IPS DF 6.9 (cell line): Measurements from ENCODE around the gene CCDC146.
A peak's percentile ranks its signal among the peaks of the same experiment; 100 is the strongest.

Experiments
- DNase-seq: peaks from one replicate; pipeline ENCODE4 v3.0.0-alpha.2; 2013; ENCODE audit warnings: low read depth, low spot score
- H3K27ac ChIP-seq: one replicate; pipeline ENCODE4 v1.5.1; 2013; ENCODE audit warnings: low read length, control low read depth
- H3K27me3 ChIP-seq: 2 replicates; pipeline ENCODE4 v1.6.1; 2013; ENCODE audit warnings: mild to moderate bottlenecking, low read length; ENCODE audit not compliant: control insufficient read depth, insufficient read depth
- H3K36me3 ChIP-seq: 2 replicates; pipeline ENCODE4 v1.6.1; 2013; ENCODE audit warnings: low read length; ENCODE audit not compliant: control insufficient read depth, insufficient read depth
- H3K4me1 ChIP-seq: 2 replicates; pipeline ENCODE4 v1.6.1; 2013; ENCODE audit warnings: low read length; ENCODE audit not compliant: control insufficient read depth, insufficient read depth
- H3K4me3 ChIP-seq: 2 replicates; pipeline ENCODE4 v1.5.1; 2013; ENCODE audit warnings: mild to moderate bottlenecking, low read length
- H3K9me3 ChIP-seq: 2 replicates; pipeline ENCODE4 v1.6.1; 2013; ENCODE audit warnings: low read length, inconsistent platforms; ENCODE audit not compliant: control insufficient read depth, insufficient read depth
- WGBS: extraction: QIAGEN DNeasy Blood & Tissue Kit; methylation state at CpG from one replicate; pipeline ENCODE4 v1.1.7; 2013; ENCODE audit warnings: mixed read lengths, missing lambda C conversion rate; ENCODE audit not compliant: insufficient read length, insufficient coverage; 5-methylcytosine and 5-hydroxymethylcytosine counted together

Gene CCDC146

DNA sequence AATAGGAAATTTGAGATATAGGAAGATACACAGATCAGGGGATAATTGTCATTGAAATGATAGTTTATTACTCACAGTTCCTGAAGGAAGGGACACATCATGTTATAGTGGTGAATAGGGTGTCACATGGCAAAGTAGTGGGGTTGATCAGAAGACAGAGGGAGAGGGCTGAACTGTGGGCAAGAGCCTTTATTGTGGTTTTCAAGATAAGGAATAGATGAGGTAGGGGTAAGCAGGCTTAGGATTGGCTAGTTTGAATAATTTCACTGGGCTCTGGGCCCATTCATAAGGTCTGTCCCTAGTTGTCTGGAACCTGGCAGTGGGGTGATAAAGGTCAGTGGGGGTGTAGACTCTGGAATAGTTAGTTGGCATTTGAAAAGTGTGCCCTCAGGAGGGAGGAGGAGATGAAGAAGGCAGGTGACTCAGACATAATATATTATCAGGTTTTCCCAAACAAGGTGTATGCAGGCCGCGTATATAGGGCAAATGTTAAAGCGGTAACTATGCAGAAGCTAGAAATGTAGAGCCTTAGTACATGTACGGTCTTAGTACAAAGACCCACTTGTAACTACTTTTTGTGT is 58.7 kb downstream of the CCDC146 start:
- WGBS, result no CpG with 5 or more reads among the region's 4 CpGs
- DNase-seq, result no peak

DNA sequence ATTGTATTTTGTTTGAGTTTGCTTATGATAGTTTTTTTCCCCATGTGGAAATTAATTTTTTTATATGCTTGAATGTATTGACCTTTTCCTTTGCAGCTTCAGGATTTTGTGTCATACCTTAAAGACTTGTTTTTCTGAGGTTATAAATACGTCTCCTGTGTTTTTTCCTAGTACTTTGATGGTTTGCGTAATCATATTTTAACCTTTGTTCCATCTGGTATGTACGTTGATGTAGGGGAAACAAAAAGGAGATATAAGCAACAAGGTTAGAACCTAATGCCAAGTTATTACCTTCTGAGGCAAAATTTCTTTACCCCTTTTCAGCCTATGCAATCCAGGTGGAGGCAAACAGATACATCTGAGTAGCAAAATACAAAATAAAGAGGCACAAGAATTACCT is 59.3 kb downstream of the CCDC146 start:
- Histone ChIP-seq H3K9me3 (no peaks in the 10 kb centered on the region; the same call in 1 of the 2 replicates), H3K36me3 (no peaks in the 10 kb centered on the region), H3K4me1 (no peaks in the 10 kb centered on the region), H3K4me3 (no peak overlapping the region), H3K27ac (no peak overlapping the region), H3K27me3 (no peaks in the 10 kb centered on the region)
- no CpG with 5 or more reads among the region's 3 CpGs for WGBS
- DNase-seq, result no peak

More for the DNA sequence above, 58.7 kb downstream of the CCDC146 start:
- no peaks in the 10 kb centered on the region; the same call in 1 of the 2 replicates for H3K9me3 ChIP-seq
- H3K4me1 ChIP-seq, result no peaks in the 10 kb centered on the region
- H3K27ac ChIP-seq, result no peak overlapping the region
- H3K36me3 ChIP-seq, result no peaks in the 10 kb centered on the region
- no peak overlapping the region for H3K4me3 ChIP-seq
- H3K27me3 ChIP-seq, result no peaks in the 10 kb centered on the region

DNA sequence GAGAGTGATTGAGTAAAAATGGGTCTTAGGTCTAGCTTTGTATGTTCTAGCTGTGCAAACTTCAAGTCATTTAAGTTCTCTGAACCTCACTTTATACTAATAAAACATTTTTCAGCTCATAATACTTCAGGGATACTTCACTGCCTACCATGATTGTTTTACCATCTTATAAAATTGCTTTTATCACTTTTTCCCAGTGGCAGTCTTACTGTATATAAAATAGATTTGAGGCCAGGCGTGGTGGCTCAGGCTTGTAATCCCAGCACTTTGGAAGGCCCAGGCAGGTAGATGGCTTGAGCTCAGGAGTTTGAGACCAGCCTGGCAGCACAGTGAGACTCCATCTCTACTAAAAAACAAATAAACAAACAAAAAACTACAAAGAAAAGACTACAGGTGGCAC is 59.8 kb downstream of the CCDC146 start:
- no peaks in the 10 kb centered on the region for H3K27me3 ChIP-seq
- WGBS, result no CpG with 5 or more reads among the region's 1 CpG
- H3K9me3 ChIP-seq, result no peaks in the 10 kb centered on the region; the same call in 1 of the 2 replicates
- H3K4me3 ChIP-seq, result no peak overlapping the region
- no peak overlapping the region for H3K27ac ChIP-seq
- no peaks in the 10 kb centered on the region for H3K4me1 ChIP-seq
- H3K36me3 ChIP-seq, result no peaks in the 10 kb centered on the region
- no peak for DNase-seq

DNA sequence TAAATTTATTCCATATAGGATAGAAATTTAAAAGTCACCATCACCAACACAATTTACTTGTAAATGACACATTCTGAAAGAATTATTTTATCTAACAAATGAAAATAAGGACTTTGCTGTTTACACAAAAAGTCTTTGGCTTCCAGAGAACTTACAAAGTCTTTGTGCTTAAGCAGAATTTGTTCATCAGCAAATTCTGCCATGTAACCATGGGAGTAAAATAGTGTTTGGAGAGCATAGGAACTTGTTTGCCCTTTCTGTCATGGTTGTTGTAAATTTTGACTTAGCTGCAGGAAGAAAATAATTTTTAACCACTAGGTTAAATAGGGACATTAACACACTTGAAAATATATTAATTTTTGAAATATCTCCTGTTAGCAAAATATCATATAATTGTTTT is 62.0 kb downstream of the CCDC146 start:
- Histone ChIP-seq H3K4me3 (no peak overlapping the region), H3K27me3 (no peaks in the 10 kb centered on the region), H3K36me3 (no peaks in the 10 kb centered on the region), H3K9me3 (no peaks in the 10 kb centered on the region; the same call in 1 of the 2 replicates), H3K4me1 (no peaks in the 10 kb centered on the region), H3K27ac (no peak overlapping the region)
- no peak for DNase-seq

DNA sequence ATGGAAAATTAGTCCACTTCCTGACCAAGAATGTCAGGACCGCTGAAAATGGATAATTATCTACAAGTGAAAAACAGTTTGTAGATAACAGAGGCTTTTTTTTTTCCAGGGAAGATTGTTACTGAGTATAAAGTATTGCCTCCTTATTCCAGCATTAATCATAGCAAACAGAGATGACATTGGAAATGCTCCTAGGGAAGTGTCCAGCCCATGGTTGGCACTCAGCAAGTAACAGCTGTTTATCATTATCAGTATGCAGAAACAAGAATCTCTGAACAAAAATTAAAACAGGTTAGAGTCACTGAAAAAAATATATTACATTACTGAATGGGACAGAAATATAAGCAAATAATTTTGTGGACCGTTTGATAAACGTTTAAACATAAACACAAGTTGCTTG is 62.6 kb downstream of the CCDC146 start:
- Histone ChIP-seq H3K4me3 (no peak overlapping the region), H3K36me3 (no peaks in the 10 kb centered on the region), H3K27me3 (no peaks in the 10 kb centered on the region), H3K9me3 (no peaks in the 10 kb centered on the region; the same call in 1 of the 2 replicates), H3K4me1 (no peaks in the 10 kb centered on the region), H3K27ac (no peak overlapping the region)
- no peak for DNase-seq
- no CpG with 5 or more reads among the region's 3 CpGs for WGBS

DNA sequence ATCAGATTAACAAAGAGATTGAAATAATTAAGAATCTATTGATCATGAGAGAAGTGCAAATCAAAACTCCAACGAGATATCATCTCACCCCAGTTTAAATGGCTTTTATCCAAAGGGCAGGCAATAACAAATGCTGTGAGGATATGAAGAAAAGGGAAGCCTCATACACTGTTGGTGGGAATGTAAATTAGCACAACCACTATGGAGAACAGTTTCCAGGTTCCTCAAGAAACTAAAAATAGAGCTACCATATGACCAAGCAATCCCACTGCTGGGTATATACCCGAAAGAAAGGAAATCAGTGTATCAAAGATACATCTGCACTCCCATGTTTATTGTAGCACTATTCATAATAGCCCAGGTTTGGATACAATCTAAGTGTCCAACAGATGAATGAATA is 63.5 kb downstream of the CCDC146 start:
- Histone ChIP-seq H3K36me3 (no peaks in the 10 kb centered on the region), H3K4me1 (no peaks in the 10 kb centered on the region), H3K27me3 (no peaks in the 10 kb centered on the region), H3K27ac (no peak overlapping the region), H3K4me3 (no peak overlapping the region), H3K9me3 (no peaks in the 10 kb centered on the region; the same call in 1 of the 2 replicates)
- no CpG with 5 or more reads among the region's 2 CpGs for WGBS
- no peak for DNase-seq

DNA sequence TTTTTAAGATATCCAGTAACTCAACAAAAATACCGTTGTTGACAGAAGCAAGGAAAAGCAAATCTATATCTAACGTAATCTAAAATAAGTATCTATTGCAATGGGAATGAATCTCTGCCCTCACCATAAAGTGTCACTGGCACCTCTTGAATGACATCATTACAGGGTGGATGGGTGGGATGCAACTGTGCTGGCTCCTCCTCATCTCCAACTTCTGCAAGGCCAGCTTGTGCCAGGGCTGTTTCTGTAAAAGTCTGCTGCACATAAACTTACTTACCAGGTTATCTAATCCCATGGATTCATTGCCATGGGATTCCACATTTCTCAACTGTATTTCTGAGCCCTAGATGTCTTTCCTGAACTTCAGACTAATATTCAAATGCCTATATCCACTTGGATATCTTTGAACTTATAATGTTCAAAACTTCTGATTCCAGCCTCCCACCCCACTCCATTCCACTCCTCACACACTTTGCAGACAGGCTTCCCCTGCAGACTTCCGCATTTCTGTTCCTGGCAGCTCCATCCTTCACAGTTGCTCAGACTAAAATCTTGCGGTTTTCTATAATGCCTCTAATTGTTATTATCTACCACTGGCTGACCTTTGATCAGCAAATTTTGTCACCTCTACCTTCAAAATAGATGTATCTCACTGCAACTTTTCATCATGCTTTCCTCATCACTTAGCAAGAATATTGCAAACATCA is 66.5 kb downstream of the CCDC146 start:
- Histone ChIP-seq H3K36me3 (no peaks in the 10 kb centered on the region), H3K27ac (no peak overlapping the region), H3K4me1 (no peaks in the 10 kb centered on the region), H3K9me3 (no peaks in the 10 kb centered on the region; the same call in 1 of the 2 replicates), H3K4me3 (no peak overlapping the region), H3K27me3 (no peaks in the 10 kb centered on the region)
- DNase-seq, result no peak
- no CpG with 5 or more reads among the region's 4 CpGs for WGBS

DNA sequence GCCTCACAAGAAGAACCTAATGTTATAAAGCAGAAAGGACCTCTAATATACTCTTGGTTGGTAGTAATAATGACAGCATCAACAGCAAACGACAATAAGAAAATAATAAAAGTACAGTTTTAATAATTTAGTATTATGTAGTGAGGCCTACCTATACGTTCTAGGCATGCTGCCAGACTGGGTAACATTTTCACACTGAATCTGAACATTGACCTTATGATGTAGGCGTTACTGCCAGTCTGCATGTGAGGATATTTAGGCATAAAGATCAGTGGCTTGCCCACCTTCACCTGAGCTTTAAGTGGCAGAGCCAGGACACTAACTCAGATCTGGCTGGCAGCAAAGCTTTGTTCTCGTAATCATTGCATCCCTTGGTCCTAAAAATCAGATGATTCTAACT is 74.7 kb downstream of the CCDC146 start:
- Histone ChIP-seq H3K4me3 (no peak overlapping the region), H3K36me3 (no peaks in the 10 kb centered on the region), H3K9me3 (no peaks in the 10 kb centered on the region), H3K27ac (no peak overlapping the region), H3K27me3 (no peaks in the 10 kb centered on the region), H3K4me1 (peaks cover 2% of the 10 kb centered on the region; the same call in 1 of the 2 replicates)
- WGBS, result no CpG with 5 or more reads among the region's 4 CpGs
- DNase-seq, result no peak

DNA sequence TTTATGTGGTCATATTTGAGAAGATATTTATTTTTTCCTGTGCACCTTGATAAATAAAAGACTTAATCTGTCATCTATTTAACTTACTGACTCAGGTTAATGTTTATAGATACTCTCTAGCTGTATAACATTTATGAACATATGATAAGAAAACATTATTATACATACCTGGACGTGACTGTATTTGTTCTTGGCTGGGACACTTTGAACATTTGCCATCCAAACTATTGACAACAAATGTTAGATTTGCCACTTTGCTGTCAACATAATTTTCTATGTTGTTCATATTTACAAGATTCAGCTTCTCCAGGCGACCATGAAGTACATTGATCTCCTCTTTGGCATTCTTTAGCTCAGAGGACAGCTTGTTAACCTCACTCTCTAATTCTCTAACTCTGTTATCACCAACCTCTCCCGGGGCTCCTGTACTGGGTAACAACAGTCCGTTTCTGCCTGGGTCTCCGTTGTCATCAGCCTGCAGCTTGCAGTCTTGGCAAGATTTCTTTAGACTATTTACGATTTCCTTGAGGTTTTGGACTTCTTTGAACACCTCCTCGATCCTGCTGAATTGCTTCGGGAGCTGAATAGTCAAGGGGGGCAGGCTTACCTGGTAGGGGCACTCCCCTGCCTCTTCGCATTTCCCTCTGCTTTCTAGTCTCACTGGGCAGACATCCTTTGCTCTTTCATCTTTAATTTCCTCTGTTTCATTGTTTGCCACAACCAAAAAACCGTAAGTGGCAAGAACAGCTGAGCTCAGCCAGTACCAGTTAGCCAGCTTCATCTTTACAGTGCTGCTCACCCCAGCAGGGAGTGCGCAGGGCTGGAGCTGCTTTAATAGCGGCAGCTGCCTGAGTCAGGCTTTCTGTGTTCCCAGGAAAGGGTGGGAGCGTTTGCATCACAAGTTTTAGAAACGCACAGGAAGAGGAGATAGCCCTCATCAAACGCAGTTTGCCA is 76.9 kb downstream of the CCDC146 start, which contains the start of gene FGL2:
Gene FGL2, minus strand, starts transcription at position 807 of the 954 bp plus-strand sequence. Its CDS starts 26 bp downstream, at position 781.
- WGBS, result no CpG with 5 or more reads among the region's 15 CpGs
- Histone ChIP-seq H3K4me1 (peaks cover 2% of the 10 kb centered on the region; the same call in 1 of the 2 replicates), H3K27ac (no peak within 1 kb of the TSS), H3K27me3 (no peaks in the 10 kb centered on the region), H3K36me3 (no peaks in the 10 kb centered on the region), H3K4me3 (no peak within 1 kb of the TSS), H3K9me3 (no peaks in the 10 kb centered on the region)
- peak; percentile 13 for DNase-seq

DNA sequence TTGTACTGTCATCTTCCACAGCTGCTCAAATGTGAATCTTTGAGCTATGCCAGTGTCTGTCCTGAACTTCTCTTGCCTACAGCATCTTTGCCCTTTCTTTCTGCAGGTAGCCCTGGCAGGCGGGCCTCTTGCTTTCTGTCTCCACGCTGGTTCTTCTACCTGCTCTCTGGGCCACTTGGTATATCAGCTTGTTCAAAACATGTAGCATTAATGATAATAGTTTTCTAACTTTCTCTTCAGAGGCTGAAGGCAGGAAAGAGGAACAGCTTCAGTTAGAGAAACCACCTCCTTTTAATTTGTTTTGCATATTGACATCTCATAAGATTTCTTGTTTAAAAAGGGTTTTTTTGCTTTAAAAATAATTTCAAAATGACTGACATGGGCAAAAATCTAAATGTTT is 78.1 kb downstream of the CCDC146 start:
- no peak for DNase-seq
- Histone ChIP-seq H3K27ac (no peak overlapping the region), H3K4me1 (peaks cover 2% of the 10 kb centered on the region; the same call in 1 of the 2 replicates), H3K27me3 (no peaks in the 10 kb centered on the region), H3K4me3 (no peak overlapping the region), H3K9me3 (no peaks in the 10 kb centered on the region), H3K36me3 (no peaks in the 10 kb centered on the region)
- no CpG with 5 or more reads among the region's 2 CpGs for WGBS
